Stimulated activated CD4-positive, alpha-beta T cell treated with anti-CD3 and anti-CD28 coated beads, Interleukin-4, amount 100 ng/mL, for 24 hours (primary cell): ENCODE measurements around the gene AP3B1.
A peak's percentile ranks its signal among the peaks of the same experiment; 100 is the strongest.

Experiments
- DNase-seq: peaks from one replicate; pipeline ENCODE4 v3.0.0-alpha.2; 2020

AP3B1 gene

GRCh38 chr5:77996943-77997342, 297.6 kb downstream of the AP3B1 start:
- DNase-seq, result no peak

GRCh38 chr5:77995793-77996409, 298.6 kb downstream of the AP3B1 start:
- DNase-seq, result no peak

- no peak for DNase-seq
These were observed 299.6 kb downstream of the AP3B1 start for GRCh38 chr5:77994943-77995342.

DNA sequence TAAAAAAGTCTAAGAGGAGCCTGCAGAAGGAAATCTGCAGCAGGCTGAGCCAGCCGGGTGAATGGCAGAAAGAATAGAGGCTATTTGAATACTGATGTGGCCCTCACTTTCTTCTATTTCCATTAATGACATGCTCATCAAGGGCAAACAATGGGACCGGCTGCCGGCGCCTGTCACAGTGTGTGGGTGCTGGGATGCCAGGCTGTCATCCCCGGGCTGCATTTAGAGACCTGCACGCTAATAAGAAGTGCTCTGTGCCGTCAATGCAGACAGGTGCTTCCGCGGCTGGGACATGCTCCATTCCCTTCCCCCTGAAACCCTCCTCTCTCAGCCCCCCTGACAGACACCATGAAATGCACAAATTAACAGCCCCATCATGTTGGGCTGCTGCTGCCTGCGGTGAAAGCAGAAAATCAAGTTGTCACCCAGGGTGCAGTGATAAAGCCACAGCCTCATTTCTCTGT, 300.6 kb downstream of the AP3B1 start:
- DNase-seq, result no peak

DNA sequence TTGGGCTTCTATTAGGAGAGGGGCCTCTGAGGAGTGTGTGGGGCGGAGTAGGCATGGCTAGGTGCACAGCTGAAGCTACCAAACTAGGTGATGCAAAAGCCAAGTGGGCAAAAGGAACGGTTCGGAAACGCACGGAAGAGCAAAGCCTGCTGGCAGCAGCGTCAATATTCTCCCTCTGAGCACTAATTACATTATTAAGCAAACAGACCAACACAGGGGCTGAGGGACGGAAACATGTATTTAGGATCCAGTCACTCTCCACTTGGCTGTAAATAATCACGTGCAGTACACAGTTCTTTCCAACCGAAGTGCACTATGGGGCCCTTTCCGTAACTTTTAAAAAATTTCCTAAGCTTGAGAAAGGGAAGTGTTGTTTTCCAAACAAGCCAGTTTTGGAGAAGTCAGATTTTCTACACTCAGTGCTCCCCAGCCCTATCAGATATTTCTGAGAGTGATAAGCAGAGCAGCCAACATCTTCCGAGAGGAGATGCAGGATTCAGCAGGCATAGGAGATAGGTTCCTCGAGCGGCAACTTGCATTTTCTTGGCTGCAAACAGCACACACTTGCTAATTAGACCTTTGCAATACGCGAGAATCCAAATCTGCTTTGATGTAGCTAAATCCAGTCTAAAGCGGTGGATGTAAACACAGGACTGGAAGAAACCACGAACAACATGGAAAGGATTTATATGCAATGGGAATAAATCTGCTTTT, 301.2 kb downstream of the AP3B1 start:
- no peak for DNase-seq

DNA sequence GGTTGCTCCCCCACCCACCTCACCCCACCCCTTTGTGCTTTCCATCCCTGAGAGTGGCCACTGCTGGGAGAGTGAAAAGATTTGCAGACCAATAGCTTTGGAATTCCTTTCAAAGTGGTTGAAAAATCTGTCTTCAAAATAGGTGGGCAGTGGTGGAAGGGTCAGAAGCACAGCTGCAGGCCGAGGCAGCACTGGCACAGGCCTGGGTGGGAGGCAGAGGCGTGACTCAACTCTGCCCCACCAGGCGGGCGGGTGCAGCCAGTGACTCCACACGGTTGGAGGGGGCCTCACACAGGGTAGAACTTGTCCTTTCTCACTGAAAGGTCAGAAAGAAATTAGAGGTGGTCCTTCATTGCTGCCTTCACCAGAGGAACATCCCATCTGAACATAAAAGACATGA, 303.4 kb downstream of the AP3B1 start:
- DNase-seq, result no peak

DNA sequence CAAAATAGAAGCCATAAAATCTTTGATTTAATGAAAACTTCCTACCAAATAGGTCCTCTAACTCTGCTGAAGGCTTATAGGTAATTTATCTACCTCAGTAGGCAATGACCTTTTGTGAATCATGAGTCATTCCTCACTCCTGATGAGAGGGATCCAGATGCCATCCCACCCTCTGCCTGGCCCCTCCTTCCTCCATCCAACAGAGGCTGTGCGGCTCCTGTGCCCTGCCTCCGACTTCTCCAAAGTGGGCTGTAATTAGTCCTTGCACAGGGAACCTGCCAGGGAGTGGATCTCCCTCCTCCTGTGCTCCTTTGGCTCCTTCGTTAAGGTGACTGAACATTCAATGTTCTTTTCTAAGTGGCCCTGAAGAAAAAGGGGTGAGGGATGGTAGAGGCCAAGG, 304.5 kb downstream of the AP3B1 start:
- DNase-seq, result no peak

- DNase-seq, result no peak
These were observed 306.5 kb downstream of the AP3B1 start for GRCh38 chr5:77987988-77988387.

DNA sequence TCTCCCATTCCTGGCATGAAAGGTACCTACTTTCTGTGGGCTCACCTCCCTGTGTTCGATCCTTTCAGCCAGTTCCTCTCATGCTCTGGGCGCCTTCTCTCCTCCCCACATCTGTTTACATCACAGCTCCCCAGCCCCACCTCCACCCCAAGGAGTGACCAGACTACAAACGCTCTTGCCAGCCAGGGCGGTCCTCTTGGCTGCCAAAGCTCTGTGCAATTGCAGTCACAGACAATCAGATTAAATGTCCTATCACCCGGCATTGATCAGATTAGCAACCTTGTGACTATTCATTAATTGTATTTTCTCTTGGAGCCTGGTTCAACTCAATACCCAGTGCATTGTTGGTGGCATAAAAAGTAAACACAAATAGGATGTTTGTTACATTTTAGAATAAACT, 307.2 kb downstream of the AP3B1 start:
- no peak for DNase-seq

DNA sequence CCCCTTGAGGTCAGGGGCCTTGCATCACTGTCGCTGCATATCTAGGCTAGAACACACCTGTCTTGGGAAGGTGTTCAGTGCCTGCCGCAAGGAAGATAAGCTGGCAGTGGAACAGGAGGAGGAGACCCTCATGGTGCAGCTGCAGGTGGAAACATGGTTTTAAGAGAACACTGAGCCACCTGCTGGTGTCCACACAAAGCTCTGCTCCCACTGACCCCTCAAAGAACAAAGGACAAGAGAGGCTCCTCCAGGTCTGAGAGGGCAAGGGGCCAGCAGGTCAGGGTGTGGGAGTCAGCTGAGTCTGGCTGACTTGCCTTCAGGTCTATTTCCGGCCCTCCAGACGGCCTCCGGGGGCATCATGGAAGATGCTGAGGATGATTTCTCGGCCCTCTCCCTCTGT, 308.2 kb downstream of the AP3B1 start:
- DNase-seq, result no peak

DNA sequence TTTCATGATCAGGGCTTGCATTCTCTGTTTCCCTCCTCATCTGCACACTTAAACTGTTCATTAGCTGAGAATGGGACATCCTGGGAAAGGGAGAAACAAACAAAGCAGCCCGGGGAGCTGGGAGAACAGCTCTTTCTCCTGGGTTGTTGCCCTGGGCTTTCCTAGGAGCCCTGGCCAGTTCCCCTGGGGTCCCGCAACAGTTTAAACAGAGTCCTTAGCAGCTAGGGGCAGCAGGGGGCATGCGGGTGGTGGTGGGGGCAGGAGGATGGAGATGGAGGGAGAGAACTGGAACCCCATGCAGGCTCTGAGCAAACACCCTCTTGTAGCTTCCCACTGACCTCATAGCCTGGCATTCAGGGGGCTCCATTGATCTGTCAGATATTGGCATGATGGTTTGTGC, 309.3 kb downstream of the AP3B1 start:
- DNase-seq, result no peak

DNA sequence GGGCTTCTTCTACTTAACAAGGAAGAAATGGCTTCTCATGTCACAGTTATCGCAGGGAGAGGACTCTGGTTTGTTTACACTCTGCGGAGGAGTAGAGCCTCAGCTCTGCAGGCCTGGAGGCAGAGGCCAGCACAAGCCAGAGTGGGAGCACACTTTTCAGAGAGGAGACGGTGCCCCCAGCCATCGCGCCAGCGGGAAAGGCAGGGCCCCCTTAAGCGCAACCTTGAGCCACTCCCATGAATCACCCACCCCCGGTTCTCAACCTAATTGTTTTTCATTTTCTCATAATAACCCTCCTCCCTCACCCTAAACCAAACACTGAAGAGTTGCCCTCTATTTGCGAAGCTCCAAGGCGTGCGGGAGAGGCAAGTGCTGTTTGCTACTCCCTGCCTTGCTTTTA, 309.9 kb downstream of the AP3B1 start:
- no peak for DNase-seq

DNA sequence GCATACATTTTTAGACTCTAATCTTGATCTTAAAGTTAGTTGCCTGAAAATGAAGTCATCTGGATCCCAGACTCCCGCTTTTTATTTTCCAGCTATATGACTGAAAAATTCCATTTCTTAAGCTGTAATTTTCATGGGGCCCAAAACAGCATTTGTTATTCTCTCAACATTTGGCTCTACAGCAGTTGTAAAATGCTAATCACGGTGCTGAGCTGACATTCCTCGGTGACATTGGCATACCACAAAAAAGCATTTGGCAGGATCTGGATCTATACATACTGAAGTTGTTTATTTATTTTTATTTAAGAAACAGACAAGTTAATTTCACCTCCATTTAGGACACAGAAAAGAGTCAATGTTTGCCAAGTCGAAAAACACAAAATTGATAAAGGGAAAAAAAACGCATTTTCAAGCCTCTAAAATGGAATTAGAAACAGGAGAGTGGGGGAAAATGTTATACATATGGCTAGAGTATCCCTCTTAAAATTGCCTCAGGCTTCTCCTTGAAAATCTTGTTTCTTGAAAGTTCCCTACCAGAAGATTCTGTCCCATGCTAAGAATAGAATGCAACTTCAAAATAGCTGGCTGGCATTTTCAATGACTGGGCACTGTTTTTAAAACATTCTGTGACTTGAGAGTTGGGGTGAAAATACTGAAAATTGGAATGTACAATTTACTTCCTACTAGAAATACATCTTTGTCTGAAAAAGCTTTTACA, 310.9 kb downstream of the AP3B1 start:
- no peak for DNase-seq

DNA sequence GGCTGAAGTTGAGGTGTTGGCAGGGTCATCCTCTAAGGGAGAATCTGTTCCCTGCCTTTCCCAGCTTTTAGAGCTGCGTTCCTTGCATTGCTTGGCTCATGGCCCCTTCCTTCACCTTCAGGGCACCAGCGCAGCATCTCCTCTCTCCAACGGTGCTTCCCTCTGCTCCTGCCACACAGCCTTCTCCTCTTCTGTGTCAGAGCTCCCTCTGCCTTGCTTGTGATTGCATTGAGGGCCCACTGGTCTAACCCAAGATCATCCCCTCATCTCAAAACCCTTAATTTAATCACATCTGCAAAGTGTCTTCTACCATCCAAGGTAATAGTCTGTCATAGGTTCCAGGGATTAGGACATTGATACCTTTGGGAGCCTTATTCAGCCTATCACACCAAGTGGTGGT, 312.7 kb downstream of the AP3B1 start:
- no peak for DNase-seq

DNA sequence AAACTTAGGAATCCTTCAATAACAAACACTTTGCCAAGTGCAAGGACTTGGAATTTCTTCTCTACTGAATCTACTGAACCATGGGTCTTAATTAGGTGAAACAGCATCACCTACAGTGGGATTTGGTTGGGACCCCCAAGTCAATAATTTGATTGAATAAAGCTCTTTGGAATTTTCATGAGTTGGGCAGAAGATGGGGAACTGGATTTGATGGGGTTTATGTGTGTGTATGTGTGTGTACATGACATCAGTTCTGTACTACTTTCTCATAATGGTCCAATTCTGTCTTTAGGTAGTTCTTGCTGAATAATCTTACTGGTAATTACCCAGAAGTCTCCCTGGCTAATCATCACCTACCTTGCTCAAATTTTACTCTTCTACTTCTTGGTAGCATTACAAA, 319.9 kb downstream of the AP3B1 start:
- no peak for DNase-seq

DNA sequence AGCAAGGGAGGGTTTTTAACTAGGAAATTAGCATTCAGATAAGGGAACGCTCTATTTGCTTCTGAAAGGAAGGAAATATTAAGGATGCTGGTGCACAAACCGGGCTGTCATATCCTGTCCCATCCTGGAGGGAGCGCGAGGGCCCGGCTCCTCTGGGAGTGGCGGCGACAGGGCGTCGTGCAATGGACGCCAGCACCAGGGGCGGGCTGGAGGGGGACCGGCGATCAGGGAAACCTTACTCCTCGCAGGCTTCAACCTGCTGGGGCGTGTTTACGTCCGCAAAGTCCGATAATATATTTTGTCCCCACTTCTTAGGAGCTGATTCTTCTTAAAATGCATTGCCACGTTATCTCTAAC, 321.3 kb downstream of the AP3B1 start:
- DNase-seq, result no peak

GRCh38 chr5:77972469-77973252, 321.8 kb downstream of the AP3B1 start:
- DNase-seq, result peak; percentile 8

- no peak for DNase-seq
These were observed 322.6 kb downstream of the AP3B1 start for GRCh38 chr5:77971776-77972468.

DNA sequence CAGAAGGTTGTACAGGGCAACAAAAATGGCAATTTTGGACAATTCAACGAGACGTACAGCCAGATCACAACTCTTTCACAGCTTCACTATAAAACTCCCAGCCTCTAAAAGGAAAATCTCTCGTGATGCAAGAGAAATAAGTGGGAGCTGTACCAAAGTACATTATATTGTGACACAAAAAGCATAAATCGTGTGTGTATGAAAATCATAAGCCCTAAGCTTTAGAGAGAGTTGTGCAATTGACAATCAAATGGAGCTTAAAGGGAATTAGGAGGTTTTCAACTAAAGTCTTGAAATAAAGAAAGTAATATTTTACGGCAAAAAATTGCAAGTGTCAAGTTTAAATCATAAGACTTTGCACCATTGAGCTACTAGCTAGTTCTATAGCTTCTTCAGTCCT, 323.6 kb downstream of the AP3B1 start:
- no peak for DNase-seq

- DNase-seq, result no peak
These were observed 330.7 kb downstream of the AP3B1 start for GRCh38 chr5:77963795-77964194.

GRCh38 chr5:77960863-77961396, 333.6 kb downstream of the AP3B1 start:
- DNase-seq, result no peak

DNA sequence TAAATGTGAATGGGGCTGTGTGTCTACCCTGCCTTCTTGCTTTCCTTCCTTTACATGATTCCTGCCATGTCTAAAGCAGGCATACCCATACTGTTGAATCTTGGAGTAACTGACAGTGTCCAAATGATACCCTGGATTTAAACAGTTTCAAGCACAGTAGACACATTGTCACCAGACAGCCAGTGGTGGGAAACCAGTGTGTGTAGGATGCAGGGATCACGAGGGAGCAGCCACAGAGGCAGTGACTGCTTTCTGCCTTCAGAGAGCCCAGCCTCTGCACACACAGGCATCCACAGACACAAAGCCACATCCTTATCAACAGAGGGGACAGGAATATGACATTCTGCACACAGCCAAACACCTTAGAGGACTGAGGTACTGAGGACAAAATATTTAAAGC, 334.2 kb downstream of the AP3B1 start:
- no peak for DNase-seq
